ENCODE results near the gene PPP4R3A.
"Not testable (repeated sequence)": the region's sequence is repeated elsewhere in the genome, so short reads cannot be mapped to it uniquely, and the experiment has no call there.

Gene PPP4R3A

DNA sequence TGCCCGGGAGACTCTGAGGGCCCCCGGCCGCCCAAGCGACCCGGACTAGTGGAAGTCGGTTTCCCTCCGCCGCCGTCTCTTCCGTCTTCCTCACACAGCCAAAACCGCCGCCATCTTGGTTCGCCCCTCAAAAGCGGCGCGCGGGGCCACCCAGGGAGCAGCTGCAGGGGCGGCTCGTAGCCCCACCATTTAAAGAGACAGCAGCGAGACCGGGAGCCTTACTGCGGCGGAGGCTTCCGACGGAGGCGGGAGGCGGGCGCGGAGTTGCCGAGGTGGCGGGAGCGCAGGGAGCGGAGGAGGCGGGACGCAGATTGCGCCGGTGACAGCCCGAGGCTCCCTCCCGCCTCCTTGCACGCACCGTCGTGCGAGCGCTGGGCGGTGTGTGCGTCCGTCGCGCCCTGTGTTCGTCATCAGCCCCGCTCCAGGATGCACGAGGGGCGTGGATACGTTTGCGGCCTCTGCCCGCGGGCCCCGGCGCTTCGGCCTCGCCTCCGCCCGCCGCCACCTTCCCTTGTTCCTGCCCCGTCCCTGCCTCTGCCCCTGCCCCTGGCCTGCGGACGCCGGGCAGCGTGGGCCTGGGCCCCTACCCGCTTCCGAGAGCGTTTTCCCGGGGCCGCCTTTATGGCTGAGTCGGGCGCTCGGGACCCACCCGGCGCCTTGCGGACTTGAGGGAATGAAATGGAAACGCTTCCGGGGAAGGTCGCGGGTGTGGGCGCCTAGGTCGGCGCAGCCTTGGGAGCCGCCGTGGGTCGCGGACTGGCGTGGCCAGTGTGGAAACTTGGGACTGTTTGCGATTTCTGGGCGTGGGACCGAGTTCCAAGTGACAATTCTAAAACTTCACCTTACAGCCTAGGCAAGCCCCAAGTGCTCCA is at the start of gene PPP4R3A:
TSS of gene PPP4R3A (minus strand) at position 140 of the 872 bp plus-strand sequence. CDS start 663 bp downstream, outside the sequence.
- peak; percentile 95 to 98 for DNase-seq

DNA sequence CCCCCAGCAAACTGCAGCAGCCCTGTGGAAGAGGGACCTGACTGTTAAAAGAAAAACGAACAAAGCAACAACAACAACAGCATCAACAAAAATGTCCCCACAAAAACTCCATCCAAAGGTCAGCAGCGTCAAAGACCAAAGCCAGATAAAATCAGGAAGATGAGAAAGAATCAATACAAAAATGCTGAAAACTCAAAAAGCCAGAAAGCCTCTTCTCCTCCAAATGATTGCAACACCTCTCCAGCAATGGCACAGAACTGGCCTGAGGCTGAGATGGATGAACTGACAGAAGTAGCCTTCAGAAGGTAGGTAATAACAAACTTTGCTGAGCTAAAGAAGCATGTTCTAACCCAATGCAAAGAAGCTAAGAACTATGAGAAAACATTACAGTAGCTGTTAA is 45.4 kb upstream of the PPP4R3A start:
- DNase-seq, result no peak

DNA sequence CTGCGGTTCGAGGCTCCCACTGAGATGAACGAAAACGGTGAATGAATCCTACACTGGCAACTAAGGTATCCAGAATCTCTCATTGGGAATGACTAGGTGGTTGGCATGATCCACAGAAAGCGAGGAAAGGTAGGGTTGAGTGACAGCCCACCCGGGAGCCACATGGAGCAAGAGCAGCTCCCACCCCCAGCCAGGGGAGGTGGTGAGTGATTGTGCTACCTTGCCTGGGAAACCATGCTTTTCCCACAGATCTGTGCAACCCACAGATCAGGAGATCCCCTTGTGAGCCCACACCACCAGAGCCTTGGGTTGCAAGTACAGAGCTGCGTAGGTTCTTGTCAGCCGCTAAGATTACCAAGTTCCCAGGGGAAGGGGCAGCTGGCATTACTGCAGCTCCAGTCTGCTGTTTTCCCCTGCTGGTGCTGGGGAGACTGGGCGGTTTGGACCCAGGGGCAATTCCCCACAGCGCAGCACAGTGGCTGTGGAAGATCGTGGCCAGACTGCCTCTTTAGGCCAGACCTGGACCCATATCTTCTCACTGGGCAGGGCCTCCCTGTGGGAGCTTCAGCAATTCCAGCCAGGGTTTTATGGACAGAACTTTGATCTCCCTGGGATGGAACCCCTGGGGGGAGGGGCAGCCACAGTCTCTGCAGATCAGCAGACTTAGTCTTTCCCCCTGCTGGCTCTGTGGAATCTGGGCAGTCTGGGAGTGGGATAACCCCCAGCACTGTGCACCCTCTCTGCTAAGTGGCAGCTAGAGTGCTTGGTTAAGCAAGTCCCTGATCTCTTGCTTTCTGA is 44.6 kb upstream of the PPP4R3A start:
- no peak for DNase-seq

DNA sequence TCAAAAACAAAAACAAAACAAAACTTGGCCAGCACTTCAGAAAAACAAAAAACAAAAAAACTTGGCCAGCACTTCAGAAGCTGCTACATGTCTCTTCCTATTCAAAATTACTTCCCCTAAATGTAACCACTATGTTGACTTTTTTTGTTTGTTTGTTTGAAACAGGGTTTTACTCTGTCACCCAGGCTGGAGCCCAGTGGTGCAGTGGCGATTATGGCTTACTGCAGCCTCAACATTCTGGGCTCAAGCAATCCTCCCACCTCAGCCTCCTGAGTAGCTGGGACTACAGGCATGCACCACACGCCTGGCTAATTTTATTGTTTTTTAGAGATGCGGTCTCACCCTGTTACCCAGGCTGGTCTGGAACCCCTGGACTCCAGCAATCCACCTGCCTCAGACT is 38.0 kb upstream of the PPP4R3A start:
- DNase-seq, result no peak

DNA sequence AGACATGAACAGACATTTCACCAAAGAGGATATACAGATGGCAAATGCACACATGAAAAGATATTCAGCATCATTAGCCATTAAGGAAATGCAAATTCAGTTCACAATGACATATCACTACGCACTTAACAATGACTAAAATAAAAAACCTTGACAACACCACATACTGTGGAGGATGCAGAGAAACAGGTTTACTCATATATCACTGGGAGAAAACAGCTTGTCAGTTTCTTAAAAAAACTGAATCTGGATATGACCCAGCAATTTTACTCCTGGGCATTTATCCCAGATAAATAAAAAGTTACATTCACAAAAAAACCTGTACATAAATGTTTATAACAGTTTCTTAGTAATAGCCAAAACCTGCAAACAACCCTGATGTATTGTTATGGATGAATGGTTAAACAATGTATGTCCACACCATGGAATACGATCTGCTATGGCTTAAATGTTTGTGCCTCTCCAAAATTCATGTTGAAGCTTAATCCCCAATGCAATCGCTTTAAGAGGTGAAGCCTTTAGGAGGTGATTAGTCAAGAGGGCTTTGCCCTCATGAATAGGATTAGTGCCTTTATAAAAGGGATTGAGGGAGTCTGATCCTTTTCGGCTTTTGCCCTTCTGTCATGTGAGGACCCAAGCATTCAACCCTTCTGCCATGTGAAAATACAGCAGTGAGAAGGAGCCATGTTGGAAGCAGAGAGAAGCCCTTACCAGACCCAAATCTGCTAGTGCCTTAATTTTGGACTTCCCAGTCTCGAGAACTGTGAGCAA is 36.0 kb upstream of the PPP4R3A start:
- DNase-seq, result no peak

DNA sequence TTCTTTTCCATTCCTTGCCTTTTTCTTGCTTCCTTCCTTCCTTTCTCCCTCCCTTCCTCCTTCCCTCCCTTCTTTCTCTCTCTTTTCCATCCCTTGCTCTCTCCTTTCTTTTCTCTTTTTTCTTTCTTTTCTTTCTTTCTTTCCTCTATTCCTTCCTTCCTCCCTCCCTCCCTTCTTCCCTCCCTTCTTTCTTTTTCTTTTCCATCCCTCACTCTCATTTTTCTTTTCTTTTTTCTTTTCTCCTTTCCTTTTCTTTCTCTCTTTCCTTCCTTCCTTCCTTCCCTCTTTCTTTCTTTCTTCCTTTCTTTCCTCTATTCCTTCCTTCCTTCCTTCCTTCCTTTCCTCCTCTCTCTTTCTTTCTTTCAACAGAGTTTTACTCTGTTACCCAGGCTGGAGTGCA is 35.1 kb upstream of the PPP4R3A start:
- no peak for DNase-seq

DNA sequence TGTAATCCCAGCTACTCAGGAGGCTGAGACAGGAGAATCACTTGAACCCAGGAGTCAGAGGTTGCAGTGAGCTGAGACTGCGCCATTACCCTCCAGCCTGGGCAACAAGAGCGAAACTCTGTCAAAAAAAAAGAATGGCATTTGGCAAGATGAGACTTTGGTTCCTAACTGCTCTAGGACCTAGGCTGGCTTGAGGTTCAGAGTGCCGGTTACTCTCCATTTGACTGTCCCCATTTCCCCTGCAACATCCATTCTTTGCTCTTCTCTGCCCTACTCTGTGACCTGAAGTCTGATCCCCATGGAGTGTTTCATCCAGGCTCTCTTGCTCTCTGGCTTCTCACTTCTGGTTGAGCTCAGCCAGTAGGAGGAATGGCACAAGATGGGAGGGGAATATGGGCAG is 26.2 kb upstream of the PPP4R3A start:
- DNase-seq, result no peak

DNA sequence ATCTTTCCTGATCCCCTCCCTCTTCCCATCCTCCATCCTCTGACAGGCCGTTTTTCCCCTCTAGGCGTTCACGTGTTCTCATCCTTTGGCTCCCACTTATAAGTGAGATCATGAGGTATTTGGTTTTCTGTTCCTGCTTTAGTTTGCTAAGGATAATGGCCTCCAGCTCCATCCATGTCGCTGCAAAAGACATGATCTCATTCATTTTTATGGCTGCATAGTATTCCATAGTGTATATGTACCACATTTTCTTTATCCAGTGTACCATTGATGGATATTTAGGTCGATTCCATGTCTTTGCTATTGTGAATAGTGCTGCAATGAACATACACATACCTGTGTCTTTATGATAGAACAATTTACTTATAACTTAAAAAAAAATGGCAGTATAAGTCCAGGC is 23.9 kb upstream of the PPP4R3A start:
- not testable (repeated sequence) for DNase-seq

DNA sequence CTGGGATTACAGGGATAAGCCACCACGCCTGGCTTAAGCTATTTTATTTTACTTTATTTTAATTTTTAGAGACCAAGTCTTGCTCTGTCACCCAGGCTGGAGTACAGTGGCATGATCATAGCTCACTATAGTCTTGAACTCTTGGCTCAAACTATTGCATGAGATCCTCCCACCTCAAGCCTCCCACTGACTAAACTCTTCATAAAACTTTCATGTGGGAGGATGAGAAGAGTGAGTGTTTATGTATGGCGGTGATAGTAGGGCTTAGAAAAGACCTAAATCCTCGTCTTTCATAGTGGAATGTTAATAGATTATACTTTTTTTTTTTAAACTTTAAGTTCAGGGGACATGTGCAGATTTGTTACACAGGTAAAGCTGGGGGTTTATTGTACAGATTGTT is 23.5 kb upstream of the PPP4R3A start:
- no peak for DNase-seq

DNA sequence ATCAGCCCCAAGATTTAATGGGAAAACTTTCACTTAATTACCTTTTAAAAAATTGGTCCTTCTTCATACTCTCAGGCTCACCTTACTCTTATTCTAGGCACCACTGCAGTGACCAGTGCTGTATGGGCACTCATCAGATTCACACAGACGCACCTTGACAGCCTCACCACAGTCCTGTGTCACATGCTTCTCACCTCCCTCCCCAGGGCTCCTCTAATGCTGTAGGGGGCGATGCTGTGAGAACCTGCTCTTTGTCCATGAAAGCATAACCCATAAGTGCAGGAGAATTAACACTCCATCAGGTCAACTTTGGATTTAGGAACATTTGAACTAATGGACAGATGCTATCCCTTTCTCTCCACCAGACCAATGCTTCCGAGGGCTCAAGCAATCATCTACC is 13.9 kb upstream of the PPP4R3A start:
- no peak for DNase-seq

DNA sequence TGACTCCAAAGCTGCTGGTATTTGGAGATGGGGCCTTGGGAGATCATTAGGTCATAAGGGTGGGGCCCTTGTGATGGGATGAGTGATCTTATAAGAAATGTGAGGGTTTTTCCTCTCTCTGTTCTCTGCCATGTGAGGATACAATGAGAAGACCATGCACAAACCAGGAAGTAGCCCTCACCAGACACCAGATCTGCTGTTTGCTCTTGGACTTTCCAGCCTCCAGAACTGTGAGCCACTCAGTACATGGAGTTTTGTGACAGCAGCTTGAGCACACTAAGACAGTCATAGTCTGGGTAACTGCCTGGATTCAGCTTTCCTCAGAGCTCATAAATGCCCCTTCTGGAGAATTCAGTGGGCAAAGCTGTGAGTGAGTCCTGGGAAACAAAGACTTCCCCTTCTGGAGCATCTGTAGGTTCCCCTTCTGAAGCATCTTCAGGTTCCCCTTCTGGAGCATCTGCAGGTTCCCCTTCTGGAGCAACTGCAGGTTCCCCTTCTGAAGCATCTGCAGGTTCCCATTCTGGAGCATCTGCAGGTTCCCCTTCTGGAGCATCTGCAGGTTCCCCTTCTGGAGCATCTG is 11.0 kb upstream of the PPP4R3A start:
- DNase-seq, result no peak

DNA sequence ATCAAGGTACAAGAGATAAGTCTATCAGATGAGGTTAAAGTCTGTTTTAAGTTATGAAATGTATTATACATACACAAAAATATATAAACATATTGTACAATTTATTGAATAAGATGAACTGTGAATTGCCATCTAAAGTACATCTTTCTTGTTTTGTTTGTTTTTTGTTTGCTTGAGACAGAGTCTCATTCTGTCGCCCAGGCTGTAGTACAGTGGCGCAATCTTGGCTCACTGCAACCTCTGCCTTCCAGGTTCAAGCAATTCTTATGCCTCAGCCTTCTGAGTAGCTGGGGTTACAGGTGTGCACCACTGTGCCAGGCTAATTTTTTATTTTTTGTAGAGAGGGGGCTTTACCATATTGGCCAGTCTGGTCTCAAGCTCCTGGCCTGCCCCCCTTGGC is 10.0 kb upstream of the PPP4R3A start:
- DNase-seq, result no peak

DNA sequence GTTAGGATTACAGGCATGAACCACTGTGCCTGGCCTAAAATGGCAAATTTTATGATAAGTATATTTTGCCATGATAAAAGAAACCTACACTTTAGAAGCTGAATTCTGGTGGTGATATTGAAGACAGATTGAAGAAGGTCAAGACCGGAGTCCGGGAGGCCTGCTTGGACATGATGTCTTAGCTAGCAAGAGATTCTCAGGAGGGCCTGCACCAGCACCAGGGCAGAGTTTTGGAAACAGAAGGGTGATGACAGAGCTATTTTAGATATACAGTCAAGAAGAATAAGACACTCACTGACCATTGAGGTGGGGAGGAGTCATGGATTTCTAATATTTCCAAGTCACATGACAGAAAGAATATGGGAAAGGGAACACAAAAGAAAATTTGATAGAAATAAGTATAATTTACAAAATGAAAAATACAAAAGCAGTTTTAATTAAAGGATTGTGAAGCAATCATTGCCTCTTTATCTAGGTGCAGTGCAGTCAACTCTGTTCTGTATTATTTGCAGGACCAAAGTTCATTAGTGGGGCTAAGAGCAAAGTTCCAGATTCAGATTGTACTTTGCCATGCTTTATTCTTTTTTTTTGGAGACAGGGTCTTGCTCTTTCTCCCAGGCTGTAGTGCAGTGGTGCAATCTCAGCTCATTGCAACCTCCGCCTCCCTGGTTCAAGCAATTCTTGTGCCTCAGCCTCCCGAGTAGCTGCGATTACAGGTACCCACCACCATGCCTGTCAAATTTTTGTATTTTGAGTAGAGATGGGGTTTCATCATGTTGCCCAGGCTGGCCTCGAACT is 9.3 kb upstream of the PPP4R3A start:
- DNase-seq, result no peak

DNA sequence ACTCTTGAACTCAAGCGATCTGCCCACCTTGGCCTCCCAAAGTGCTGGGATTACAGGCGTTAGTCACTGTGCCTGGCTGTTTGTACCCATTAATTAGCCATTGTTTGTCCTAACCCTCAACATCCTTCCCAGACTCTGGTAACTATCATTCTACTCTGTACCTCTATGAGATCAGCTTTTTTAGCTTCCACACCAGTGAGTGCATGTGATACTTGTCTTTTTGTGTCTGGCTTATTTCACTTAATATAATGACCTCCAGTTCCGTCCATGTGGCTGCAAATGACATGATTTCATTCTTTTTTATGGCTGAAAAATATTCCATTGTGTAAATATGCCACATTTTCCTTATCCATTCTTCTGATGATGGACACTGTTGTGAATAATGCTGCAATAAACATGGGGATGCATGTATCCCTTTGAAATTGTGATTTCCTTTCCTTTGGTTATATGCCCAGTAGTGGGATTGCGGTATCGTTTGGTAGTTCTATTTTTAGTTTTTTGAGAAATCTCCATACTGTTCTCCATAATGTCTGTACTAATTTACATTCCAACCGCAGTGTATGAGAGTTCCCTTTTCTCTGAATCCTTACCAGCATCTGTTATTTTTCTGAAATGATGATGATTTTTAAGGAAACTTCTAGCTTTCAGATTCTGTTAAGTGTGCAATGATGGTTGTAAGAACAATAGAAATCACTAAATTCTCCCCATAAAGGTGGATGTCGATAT is 6.7 kb upstream of the PPP4R3A start:
- DNase-seq, result no peak

DNA sequence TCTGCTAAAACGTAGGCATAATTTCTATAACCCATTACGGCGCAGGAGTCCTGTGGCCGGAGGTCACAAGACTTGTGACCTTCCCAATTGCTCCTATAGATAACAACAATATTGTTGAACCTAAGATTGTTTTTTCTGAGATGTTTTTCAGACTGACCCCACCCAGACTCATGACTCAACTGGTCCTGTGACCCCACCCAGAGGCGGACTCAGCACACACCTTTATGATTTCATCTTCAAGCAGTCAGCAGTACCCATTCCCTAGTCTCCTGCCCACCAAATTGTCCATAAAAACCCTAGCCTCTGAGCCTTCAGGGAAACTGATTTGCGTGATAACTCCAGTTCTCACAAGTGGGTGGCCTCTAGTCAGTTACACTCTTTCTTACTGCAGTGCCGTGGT is 5.9 kb upstream of the PPP4R3A start:
- DNase-seq, result no peak

DNA sequence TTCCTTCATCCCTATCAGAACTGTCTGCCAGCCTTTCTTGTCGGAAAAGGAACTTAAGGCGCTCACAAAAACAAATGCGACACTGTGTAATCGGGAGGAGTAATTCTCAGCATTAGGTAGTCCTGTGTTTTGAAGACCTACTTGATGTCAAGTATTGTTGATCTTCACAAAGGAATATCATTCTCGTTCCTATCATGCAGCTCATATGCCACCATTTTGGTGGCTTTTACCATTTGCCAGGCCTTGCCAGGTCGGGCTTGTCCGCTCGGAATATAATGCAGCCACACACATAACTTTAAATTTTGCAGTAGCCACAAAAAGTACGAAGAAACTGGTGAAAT is 903 bp upstream of the PPP4R3A start:
- DNase-seq, result peak in 1 of 2 experiments; percentile 63

DNA sequence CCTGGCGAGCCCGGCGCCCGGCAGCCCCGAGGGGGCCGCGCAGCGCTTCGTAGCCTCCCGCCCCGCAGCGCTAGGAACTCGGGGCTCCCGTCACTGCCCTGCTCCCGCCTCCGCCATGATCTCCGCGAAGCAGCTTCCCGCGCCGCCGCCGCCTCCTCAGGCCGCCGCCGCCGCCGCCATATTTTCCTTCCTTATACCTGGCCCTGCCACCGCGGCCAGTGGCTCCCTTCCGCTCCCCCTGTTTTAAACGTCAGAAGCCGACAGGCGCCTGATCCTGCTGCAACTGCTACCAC is 286 bp downstream of the PPP4R3A start:
- no peak for DNase-seq

DNA sequence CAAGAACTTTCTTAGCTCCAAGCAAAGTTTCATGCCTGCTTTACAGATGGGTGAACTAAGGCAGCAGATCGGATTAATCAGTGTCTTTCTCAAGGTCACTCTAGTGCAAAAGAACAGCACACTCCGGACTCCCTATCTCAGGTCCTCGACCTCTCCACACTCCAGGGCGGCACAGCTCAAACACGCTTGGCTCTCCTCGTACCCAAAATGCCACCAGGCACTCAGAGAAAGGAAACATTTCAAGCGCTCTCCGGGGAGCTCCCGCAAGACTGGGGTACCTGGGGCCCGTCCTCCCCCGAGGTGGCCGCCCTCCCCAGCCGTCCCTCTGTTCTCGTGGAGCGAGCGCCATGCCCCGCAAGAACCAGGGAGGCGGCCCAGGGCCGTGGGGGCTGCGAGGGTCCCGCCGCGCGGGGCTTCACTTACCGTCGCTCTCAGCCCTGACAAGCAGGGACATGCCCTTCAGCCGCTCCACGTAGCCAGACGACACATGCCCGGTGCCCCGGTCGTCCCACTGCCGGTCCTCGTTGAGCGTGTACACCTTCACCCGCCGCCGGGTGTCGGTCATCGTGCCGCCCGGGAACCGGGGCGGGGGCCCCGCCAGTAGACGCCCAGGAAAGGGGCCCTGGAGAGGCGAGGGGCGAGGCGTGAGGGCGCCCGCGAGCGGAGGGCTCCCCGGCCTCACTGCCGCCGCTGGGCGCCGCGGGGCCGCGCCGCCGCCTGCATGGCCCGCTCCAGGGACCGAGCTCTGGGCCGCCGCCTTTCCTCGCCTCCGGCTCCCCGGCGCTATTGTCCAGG is 830 bp downstream of the PPP4R3A start:
- no peak for DNase-seq

DNA sequence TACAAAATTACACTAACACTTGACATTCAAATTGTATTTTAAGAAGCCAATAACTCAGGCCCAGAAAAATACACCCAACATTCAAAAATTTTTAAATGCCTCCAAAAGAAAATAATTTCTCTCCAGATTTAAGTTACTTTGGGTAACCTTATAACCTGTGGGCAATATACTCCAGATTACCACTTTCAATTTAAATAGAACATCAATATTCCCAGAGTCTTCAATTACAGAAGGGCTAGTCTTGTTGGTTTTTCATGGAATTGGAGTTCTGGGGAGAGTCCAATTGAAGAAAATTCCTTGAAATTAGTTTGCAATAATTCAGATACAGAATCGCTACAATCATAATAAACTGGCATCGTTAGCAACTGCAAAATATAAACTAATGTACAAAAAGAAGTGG is 2.0 kb downstream of the PPP4R3A start:
- no peak for DNase-seq

DNA sequence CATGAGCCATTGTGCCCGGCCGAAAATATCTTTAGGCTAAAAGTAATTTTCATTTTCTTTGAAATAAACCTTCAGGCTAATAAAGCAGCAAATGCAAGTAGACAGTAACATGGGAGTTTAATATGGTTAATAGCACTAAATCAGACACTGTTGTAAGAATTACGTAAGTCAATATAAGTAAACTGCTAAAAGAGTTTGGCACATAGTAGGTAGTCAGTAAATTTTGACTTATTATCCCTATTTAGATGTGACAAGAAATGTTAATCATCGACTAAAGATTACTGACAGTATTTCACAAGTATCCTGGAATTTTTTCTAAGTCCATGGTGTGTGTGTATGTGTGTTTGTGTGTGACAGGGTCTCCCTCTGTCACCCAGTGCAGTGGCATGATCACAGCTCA is 3.9 kb downstream of the PPP4R3A start:
- no peak for DNase-seq

DNA sequence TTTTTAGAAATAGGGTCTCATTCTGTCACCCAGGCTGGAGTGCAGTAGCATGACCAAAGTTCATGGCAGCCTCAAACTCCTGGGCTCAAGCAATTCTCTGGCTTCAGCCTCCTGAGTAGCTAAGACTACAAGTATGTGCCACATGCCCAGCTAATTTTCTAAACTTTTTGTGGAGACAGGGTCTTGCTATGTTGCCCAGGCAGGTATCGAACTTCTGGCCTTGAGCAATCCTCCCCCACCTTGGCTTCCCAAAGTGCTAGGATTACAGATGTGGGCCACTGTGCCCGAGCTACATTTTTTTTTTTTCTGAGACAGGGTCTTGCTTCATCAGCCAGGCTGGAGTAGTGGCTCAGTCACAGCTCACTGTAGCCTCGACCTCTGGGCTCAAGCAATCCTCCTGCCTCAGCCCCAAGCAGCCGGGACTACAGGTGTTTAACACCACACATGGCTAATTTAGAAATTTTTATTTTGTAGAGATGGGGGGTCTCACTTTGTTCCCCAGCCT is 7.1 kb downstream of the PPP4R3A start:
- no peak for DNase-seq

Measured in NCI-H187 (cell line).